Measurements from ENCODE around the gene TGFBR3. TPM values are rescaled to one million over a fixed set of nuclear protein-coding genes. Genes with fewer than 3 reads are reported as not detected.

Gene TGFBR3
- total RNA-seq, 4 donors from 2014 or later = 37.3 to 61.7 (median 48.4) TPM

DNA sequence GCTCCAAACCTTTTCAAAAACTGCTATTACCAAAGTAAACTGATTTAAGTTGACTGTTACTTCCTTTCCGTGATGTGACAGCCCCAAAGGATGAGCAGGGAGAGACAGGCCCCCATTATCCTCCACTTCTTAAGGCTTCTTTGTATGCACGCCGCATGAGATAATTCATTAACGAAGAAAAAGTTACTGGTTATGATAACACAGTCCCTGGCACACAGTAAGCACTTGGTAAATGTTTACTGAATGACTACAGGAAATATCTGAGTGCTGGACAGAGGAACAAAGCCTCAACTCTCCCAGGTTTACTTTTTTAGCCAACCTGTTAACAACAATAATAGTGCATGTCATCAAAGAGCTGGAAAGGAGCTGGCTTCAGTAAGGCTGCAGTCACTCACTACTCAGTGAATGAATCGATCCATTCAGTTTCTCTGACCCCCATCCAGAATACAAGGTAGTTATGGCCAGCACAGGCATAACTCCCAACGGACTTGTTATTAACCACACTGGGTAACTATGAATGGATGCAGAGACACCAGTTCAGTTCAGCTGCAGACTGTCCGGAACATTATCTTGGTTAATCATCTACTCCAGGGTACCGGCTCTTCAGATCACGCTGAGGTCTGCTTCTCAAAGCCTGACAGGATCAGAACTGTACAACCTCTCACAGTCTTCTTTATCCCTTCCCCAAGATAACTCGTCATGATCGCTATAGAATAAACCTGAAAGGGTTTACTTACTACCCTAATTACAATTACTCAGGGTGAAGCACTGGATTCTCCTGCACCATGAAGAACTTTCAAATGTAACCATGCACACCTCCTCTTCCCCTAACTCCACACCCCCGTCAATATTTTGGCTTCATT is 58.3 kb downstream of the TGFBR3 start:
- Histone ChIP-seq H3K27ac (peak overlapping the region in 3 of 4 donors; percentile 2 to 57 (median 47)), H3K4me1 (peaks cover 41 to 46% of the 10 kb centered on the region in 2 donors), H3K9me3 (no peaks in the 10 kb centered on the region), H3K4me3 (no peak overlapping the region), H3K27me3 (no peaks in the 10 kb centered on the region), H3K36me3 (no peaks in the 10 kb centered on the region)
- ATAC-seq (no peak), DNase-seq (no peak)
- TF ChIP-seq, protein P1, sequence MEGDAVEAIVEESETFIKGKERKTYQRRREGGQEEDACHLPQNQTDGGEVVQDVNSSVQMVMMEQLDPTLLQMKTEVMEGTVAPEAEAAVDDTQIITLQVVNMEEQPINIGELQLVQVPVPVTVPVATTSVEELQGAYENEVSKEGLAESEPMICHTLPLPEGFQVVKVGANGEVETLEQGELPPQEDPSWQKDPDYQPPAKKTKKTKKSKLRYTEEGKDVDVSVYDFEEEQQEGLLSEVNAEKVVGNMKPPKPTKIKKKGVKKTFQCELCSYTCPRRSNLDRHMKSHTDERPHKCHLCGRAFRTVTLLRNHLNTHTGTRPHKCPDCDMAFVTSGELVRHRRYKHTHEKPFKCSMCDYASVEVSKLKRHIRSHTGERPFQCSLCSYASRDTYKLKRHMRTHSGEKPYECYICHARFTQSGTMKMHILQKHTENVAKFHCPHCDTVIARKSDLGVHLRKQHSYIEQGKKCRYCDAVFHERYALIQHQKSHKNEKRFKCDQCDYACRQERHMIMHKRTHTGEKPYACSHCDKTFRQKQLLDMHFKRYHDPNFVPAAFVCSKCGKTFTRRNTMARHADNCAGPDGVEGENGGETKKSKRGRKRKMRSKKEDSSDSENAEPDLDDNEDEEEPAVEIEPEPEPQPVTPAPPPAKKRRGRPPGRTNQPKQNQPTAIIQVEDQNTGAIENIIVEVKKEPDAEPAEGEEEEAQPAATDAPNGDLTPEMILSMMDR (IDR thresholded peaks at IDR 0.05 in 4 of 5, conservative IDR thresholded peaks at IDR 0.05 in 1 of 5) = no peak
- TF ChIP-seq POLR2A (IDR thresholded peaks at IDR 0.05) = no peak
- intact Hi-C loops (cut with DNase I; ENCODE audit: low total_unique reads) = no loop called here
- in situ Hi-C loops (cut with MboI; ENCODE audit: low sequenced_read_pairs in 4 of 4) = no loop called here

DNA sequence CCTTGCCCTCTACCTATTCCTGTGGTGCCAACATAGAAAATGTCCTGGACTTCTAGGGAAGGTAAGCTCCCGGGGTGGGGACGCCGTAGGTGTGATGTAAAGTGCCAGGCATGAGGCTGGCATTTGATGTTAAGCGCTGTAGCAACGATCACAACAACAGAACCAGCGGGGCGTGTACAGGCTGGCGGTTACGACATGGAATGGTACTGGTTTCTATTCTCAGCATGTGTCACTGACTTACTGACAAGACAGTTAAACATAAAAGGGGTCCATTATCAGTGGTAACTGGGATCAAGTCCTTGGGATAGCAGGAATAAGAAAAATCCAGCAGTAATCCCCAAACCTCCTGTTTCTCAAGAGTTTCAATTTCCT is 58.9 kb downstream of the TGFBR3 start:
- in situ Hi-C loops (cut with MboI; ENCODE audit: low sequenced_read_pairs in 4 of 4) = no loop called here

GRCh38 chr1:91826649-91827048 is 59.3 kb downstream of the TGFBR3 start:
- no peaks in the 10 kb centered on the region for H3K36me3 ChIP-seq
- intact Hi-C loops (cut with DNase I; ENCODE audit: low total_unique reads) = no loop called here
- TF ChIP-seq, protein P1 (IDR thresholded peaks at IDR 0.05 in 4 of 5, conservative IDR thresholded peaks at IDR 0.05 in 1 of 5) = no peak
- TF ChIP-seq POLR2A (IDR thresholded peaks at IDR 0.05) = no peak
- ATAC-seq (no peak), DNase-seq (no peak)
- peak overlapping the region in 3 of 4 donors; percentile 38 to 47 (median 46) for H3K27ac ChIP-seq
- H3K4me1 ChIP-seq = peaks cover 34 to 38% of the 10 kb centered on the region in 2 donors
- in situ Hi-C loops (cut with MboI; ENCODE audit: low sequenced_read_pairs in 4 of 4) = no loop called here
- no peaks in the 10 kb centered on the region for H3K9me3 ChIP-seq
- no peak overlapping the region for H3K4me3 ChIP-seq
- H3K27me3 ChIP-seq = no peaks in the 10 kb centered on the region

More for the DNA sequence above, 58.9 kb downstream of the TGFBR3 start:
- peak overlapping the region in 2 of 4 donors; percentile 47 to 57 for H3K27ac ChIP-seq
- DNase-seq (peak in 1 of 2 donors; percentile 37), ATAC-seq (peak; percentile 43 to 81)
- TF ChIP-seq, protein P1 (IDR thresholded peaks at IDR 0.05 in 4 of 5, conservative IDR thresholded peaks at IDR 0.05 in 1 of 5) = no peak
- no peak for TF ChIP-seq POLR2A (IDR thresholded peaks at IDR 0.05)
- intact Hi-C loops (cut with DNase I; ENCODE audit: low total_unique reads) = no loop called here
- H3K36me3 ChIP-seq = no peaks in the 10 kb centered on the region
- H3K9me3 ChIP-seq = no peaks in the 10 kb centered on the region
- peaks cover 38 to 42% of the 10 kb centered on the region in 2 donors for H3K4me1 ChIP-seq
- no peak overlapping the region for H3K4me3 ChIP-seq
- no peaks in the 10 kb centered on the region for H3K27me3 ChIP-seq

GRCh38 chr1:91826248-91826647 is 59.7 kb downstream of the TGFBR3 start:
- H3K36me3 ChIP-seq = no peaks in the 10 kb centered on the region
- H3K4me1 ChIP-seq = peaks cover 30 to 34% of the 10 kb centered on the region in 2 donors
- H3K27me3 ChIP-seq = no peaks in the 10 kb centered on the region
- in situ Hi-C loops (cut with MboI; ENCODE audit: low sequenced_read_pairs in 4 of 4) (no loop called here), intact Hi-C loops (cut with DNase I; ENCODE audit: low total_unique reads) (no loop called here)
- no peak for DNase-seq
- H3K9me3 ChIP-seq = no peaks in the 10 kb centered on the region
- TF ChIP-seq, protein P1 (IDR thresholded peaks at IDR 0.05 in 4 of 5, conservative IDR thresholded peaks at IDR 0.05 in 1 of 5) = no peak
- TF ChIP-seq POLR2A (IDR thresholded peaks at IDR 0.05) = no peak
- no peak overlapping the region for H3K4me3 ChIP-seq
- no peak for ATAC-seq
- peak overlapping the region in 3 of 4 donors; percentile 38 to 47 (median 46) for H3K27ac ChIP-seq

Data from gastrocnemius medialis (tissue), 4 donors.